IMR-90 (cell line): Measurements from ENCODE around the gene POC1B. TPM values are rescaled to one million over a fixed set of nuclear protein-coding genes. Genes with fewer than 3 reads are reported as not detected.

ENCODE experiments used
- ATAC-seq: fragments of 200-7000 bp; cut with Tn5 transposase; 2 replicates; pipeline ENCODE4 v1.9.1; 2020; ENCODE audit warnings: low read depth, mild to moderate bottlenecking, moderate library complexity
- BruUV-seq: library from RNA; stranded (reverse); fragments of 400-500 nt; replicated peaks from 2 replicates; lab custom pipeline; 2021; lab: Mats Ljungman, UMichigan
- CTCF ChIA-PET: fragments of 300-600 bp; formaldehyde crosslinking; extraction: SDS; loops from one replicate; lab custom pipeline; 2021; ENCODE audit warnings: antibody characterized with exemption; lab: Yijun Ruan, JAX
- POLR2A ChIA-PET: fragments of 300-600 bp; sonication (Branson Sonifier 250); formaldehyde crosslinking; loops from one replicate; lab custom pipeline; 2022; ENCODE audit warnings: antibody characterized with exemption; ENCODE audit not compliant: unreplicated experiment; lab: Charles Lee
- DNase-seq: peaks from one replicate; pipeline ENCODE4 v3.0.0; 2013
- H2AFZ ChIP-seq: replicated peaks from 2 replicates; pipeline ENCODE3; 2013; ENCODE audit warnings: low read length, mild to moderate bottlenecking; ENCODE audit not compliant: poor library complexity
- H2AK5ac ChIP-seq: 2 replicates; pipeline ENCODE4 v1.6.1; 2013; ENCODE audit warnings: low read depth, low read length, inconsistent platforms
- H2AK9ac ChIP-seq: replicated peaks from 2 replicates; pipeline ENCODE3; 2013; ENCODE audit warnings: mild to moderate bottlenecking, low read depth, low read length, moderate library complexity; ENCODE audit not compliant: poor library complexity
- H2BK120ac ChIP-seq: 2 replicates; pipeline ENCODE4 v1.6.1; 2013; ENCODE audit warnings: low read depth, low read length, inconsistent platforms
- H2BK15ac ChIP-seq: 3 replicates; pipeline ENCODE4 v1.6.1; 2013; ENCODE audit warnings: low read depth, low read length, inconsistent platforms
- H2BK20ac ChIP-seq: 2 replicates; pipeline ENCODE4 v1.6.1; 2013; ENCODE audit warnings: low read depth, mild to moderate bottlenecking, inconsistent platforms, low read length, moderate library complexity
- H2BK5ac ChIP-seq: 2 replicates; pipeline ENCODE4 v1.6.1; 2013; ENCODE audit warnings: mild to moderate bottlenecking, low read depth, low read length, inconsistent platforms; ENCODE audit not compliant: poor library complexity, severe bottlenecking
- H3K14ac ChIP-seq: replicated peaks from 2 replicates; pipeline ENCODE4 v1.6.1; 2013; ENCODE audit warnings: low read depth, low read length, inconsistent platforms
- H3K18ac ChIP-seq: 2 replicates; pipeline ENCODE4 v1.6.1; 2013; ENCODE audit warnings: low read depth, low read length, control low read depth
- H3K23ac ChIP-seq: 2 replicates; pipeline ENCODE4 v1.6.1; 2013; ENCODE audit warnings: low read depth, low read length, inconsistent platforms
- H3K27ac ChIP-seq: 2 replicates; pipeline ENCODE4 v1.5.1; 2013; ENCODE audit warnings: mild to moderate bottlenecking, control low read depth, low read length; ENCODE audit not compliant: insufficient read depth
- H3K27me3 ChIP-seq: 2 replicates; pipeline ENCODE4 v1.6.1; 2013; ENCODE audit warnings: low read length; ENCODE audit not compliant: control insufficient read depth, insufficient read depth
- H3K36me3 ChIP-seq: 2 replicates; pipeline ENCODE4 v1.6.1; 2013; ENCODE audit warnings: low read length, mixed read lengths; ENCODE audit not compliant: control insufficient read depth, insufficient read depth
- H3K4ac ChIP-seq: 2 replicates; pipeline ENCODE4 v1.6.1; 2013; ENCODE audit warnings: low read depth, low read length, inconsistent platforms
- H3K4me1 ChIP-seq: 2 replicates; pipeline ENCODE4 v1.6.1; 2013; ENCODE audit warnings: low read length, mixed read lengths; ENCODE audit not compliant: control insufficient read depth, insufficient read depth
- H3K4me2 ChIP-seq: 2 replicates; pipeline ENCODE4 v1.6.1; 2013; ENCODE audit warnings: low read depth, mild to moderate bottlenecking, control low read depth, low read length, moderate library complexity
- H3K4me3 ChIP-seq: 2 replicates; pipeline ENCODE4 v1.5.1; 2013; ENCODE audit warnings: low read depth, mild to moderate bottlenecking, control low read depth, low read length, moderate library complexity; ENCODE audit not compliant: insufficient read depth
- H3K56ac ChIP-seq: 2 replicates; pipeline ENCODE4 v1.6.1; 2013; ENCODE audit warnings: low read length, inconsistent platforms; ENCODE audit not compliant: insufficient read depth; ENCODE audit errors: extremely low read depth
- H3K79me1 ChIP-seq, 2 experiments: 2 replicates each; pipeline ENCODE4 v1.6.1; 2013; ENCODE audit warnings: low read length in 2 of 2, inconsistent platforms in 1 of 2, low read depth in 1 of 2
- H3K9ac ChIP-seq: 2 replicates; pipeline ENCODE4 v1.6.1; 2013; ENCODE audit warnings: low read depth, low read length, control low read depth
- H3K9me1 ChIP-seq: 2 replicates; pipeline ENCODE4 v1.6.1; 2013; ENCODE audit warnings: low read length, inconsistent platforms; ENCODE audit not compliant: insufficient read depth
- H3K9me3 ChIP-seq: 2 replicates; pipeline ENCODE4 v1.6.1; 2013; ENCODE audit warnings: low read length; ENCODE audit not compliant: control insufficient read depth, insufficient read depth
- H4K20me1 ChIP-seq: 2 replicates; pipeline ENCODE4 v1.6.1; 2013; ENCODE audit warnings: low read length, inconsistent platforms; ENCODE audit not compliant: insufficient read depth
- H4K5ac ChIP-seq: 2 replicates; pipeline ENCODE4 v1.6.1; 2013; ENCODE audit warnings: mild to moderate bottlenecking, low read depth, low read length, control low read depth
- H4K8ac ChIP-seq, 2 experiments: 2 replicates each; pipeline ENCODE4 v1.6.1; 2013; ENCODE audit warnings: low read depth in 2 of 2, low read length in 2 of 2, control low read depth in 1 of 2, inconsistent platforms in 1 of 2
- H4K91ac ChIP-seq: 2 replicates; pipeline ENCODE4 v1.6.1; 2013; ENCODE audit warnings: low read depth, low read length, inconsistent platforms; ENCODE audit not compliant: insufficient read depth
- BHLHE40 ChIP-seq: fragments of 150-350 bp; IDR thresholded peaks from 2 replicates; pipeline ENCODE4 v1.6.1; 2016; ENCODE audit warnings: mild to moderate bottlenecking, low read depth, low read length
- CHD1 ChIP-seq: IDR thresholded peaks from 2 replicates; pipeline ENCODE4 v1.6.1; 2012; ENCODE audit warnings: low read depth, low read length, improper control_type of control experiment
- CTCF ChIP-seq: conservative IDR thresholded peaks from 2 replicates; pipeline ENCODE4 v1.5.1; 2012; ENCODE audit warnings: mild to moderate bottlenecking, low read depth, low read length, improper control_type of control experiment
- ELK1 ChIP-seq: fragments of 150-350 bp; IDR thresholded peaks from 2 replicates; pipeline ENCODE4 v1.6.1; 2016; ENCODE audit warnings: low read depth, mild to moderate bottlenecking, low read length, moderate library complexity, borderline replicate concordance
- MAFK ChIP-seq: IDR thresholded peaks from 2 replicates; pipeline ENCODE4 v1.6.1; 2012; ENCODE audit warnings: low read depth, low read length, improper control_type of control experiment
- MXI1 ChIP-seq: IDR thresholded peaks from 2 replicates; pipeline ENCODE4 v1.6.1; 2012; ENCODE audit warnings: low read depth, mild to moderate bottlenecking, low read length, moderate library complexity, borderline replicate concordance
- NFE2L2 ChIP-seq: fragments of 150-350 bp; IDR thresholded peaks from 2 replicates; pipeline ENCODE4 v1.6.1; 2016; ENCODE audit warnings: low read depth, mild to moderate bottlenecking, low read length
- POLR2A ChIP-seq: IDR thresholded peaks from 2 replicates; pipeline ENCODE4 v1.6.1; 2012; ENCODE audit warnings: mild to moderate bottlenecking, low read depth, low read length
- RAD21 ChIP-seq: IDR thresholded peaks from 2 replicates; pipeline ENCODE4 v1.6.1; 2012; ENCODE audit warnings: low read length, improper control_type of control experiment
- RCOR1 ChIP-seq: IDR thresholded peaks from 2 replicates; pipeline ENCODE4 v1.6.1; 2012; ENCODE audit warnings: mild to moderate bottlenecking, low read length, improper control_type of control experiment; ENCODE audit not compliant: insufficient replicate concordance
- RFX5 ChIP-seq: IDR thresholded peaks from 2 replicates; pipeline ENCODE4 v1.8.0; 2012; ENCODE audit warnings: low read depth, mild to moderate bottlenecking, low read length, moderate library complexity
- WGBS, 2 experiments: methylation state at CpG; one replicate each; pipeline versions ENCODE4 v1.1.5 to v1.1.7; 2013; ENCODE audit warnings: missing lambda C conversion rate in 2 of 2; ENCODE audit not compliant: insufficient read length in 1 of 2; ENCODE audit errors: extremely low coverage in 2 of 2; 5-methylcytosine and 5-hydroxymethylcytosine counted together
- dilution Hi-C: fragments of 300-500 bp; cut with HindIII; formaldehyde crosslinking; loops from one replicate; pipeline ENCODE4 v1.14.3; 2018; ENCODE audit warnings: low sequenced_read_pairs; ENCODE audit not compliant: unreplicated experiment
- in situ Hi-C: fragments of 300-500 bp; cut with MboI; formaldehyde crosslinking; loops from 3 replicates; pipeline ENCODE4 v1.14.3; 2019; ENCODE audit warnings: low sequenced_read_pairs, inconsistent platforms, mixed read lengths
- intact Hi-C: fragments of 100-400 bp; cut with micrococcal nuclease; formaldehyde crosslinking; loops from 2 replicates; pipeline ENCODE4 v1.10.0; 2022
- polyA plus RNA-seq, 3 experiments: library from polyadenylated mRNA; depleted of rRNA; stranded (reverse); fragments of >200 nt; gene quantifications; 2 replicates each; pipeline ENCODE4 v1.2.3, GENCODE V29; 2012; ENCODE audit warnings: low replicate concordance in 1 of 3
- total RNA-seq: library from RNA; depleted of rRNA; stranded (reverse); fragments of >200 nt; gene quantifications from 2 replicates; pipeline ENCODE4 v1.2.3, GENCODE V29; 2012
- TF ChIP-seq, protein P1 (sequence below): fragments of 150-350 bp; IDR thresholded peaks from 2 replicates; pipeline ENCODE4 v1.6.1; 2017; ENCODE audit warnings: mild to moderate bottlenecking, antibody characterized with exemption, low read length, low read depth

Gene POC1B
- total and polyA plus RNA-seq, 2 of the 4 experiments (the other 2 are of a cell fraction) = 5.0 to 10.4 TPM

GRCh38 chr12:89421092-89421835 lies 104.6 kb downstream of the POC1B start:
- Histone ChIP-seq H3K4ac (no peak overlapping the region), H3K9ac (no peak overlapping the region), H2AK5ac (peak overlapping the region; percentile 53; the same call in 1 of the 2 replicates), H2BK20ac (no peak overlapping the region; the same call in 1 of the 2 replicates), H3K23ac (peak overlapping the region; percentile 25; the same call in 1 of the 2 replicates), H3K79me1 (peaks cover 0 to 13% of the 10 kb centered on the region in 2 experiments; a peak in 1 of 4 replicates), H4K8ac (peak overlapping the region in 1 of 2 experiments; percentile 42; a peak in 1 of 4 replicates), H4K91ac (no peak overlapping the region), H2AK9ac (no peak overlapping the region), H2BK120ac (no peak overlapping the region), H3K56ac (no peak overlapping the region), H2BK15ac (no peak overlapping the region), H3K9me1 (peaks cover 12% of the 10 kb centered on the region), H2AFZ (no peak overlapping the region), H3K36me3 (no peaks in the 10 kb centered on the region), H3K27me3 (no peaks in the 10 kb centered on the region), H4K20me1 (no peaks in the 10 kb centered on the region), H2BK5ac (no peak overlapping the region), H3K18ac (no peak overlapping the region), H3K27ac (no peak overlapping the region), H4K5ac (no peak overlapping the region), H3K4me1 (peaks cover 12% of the 10 kb centered on the region), H3K14ac (no peak overlapping the region), H3K9me3 (no peaks in the 10 kb centered on the region), H3K4me2 (no peak overlapping the region), H3K4me3 (no peak overlapping the region)
- in situ Hi-C loops (no loop called here), intact Hi-C loops (no loop called here), dilution Hi-C loops (no loop called here)
- no peak for ATAC-seq
- no peak for DNase-seq
- no CpG with 5 or more reads among the region's 6 CpGs for WGBS, 2 experiments
- CTCF ChIA-PET = interaction anchor here (0.7 kb wide), 1 partner anchor 1157 kb away, joined by 3 read pairs; no protein-coding TSS in a partner anchor
- POLR2A ChIA-PET = no interaction called here
- no peak for TF ChIP-seq NFE2L2
- TF ChIP-seq BHLHE40 = no peak
- TF ChIP-seq, protein P1, sequence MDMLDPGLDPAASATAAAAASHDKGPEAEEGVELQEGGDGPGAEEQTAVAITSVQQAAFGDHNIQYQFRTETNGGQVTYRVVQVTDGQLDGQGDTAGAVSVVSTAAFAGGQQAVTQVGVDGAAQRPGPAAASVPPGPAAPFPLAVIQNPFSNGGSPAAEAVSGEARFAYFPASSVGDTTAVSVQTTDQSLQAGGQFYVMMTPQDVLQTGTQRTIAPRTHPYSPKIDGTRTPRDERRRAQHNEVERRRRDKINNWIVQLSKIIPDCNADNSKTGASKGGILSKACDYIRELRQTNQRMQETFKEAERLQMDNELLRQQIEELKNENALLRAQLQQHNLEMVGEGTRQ = no peak
- no peak for TF ChIP-seq CTCF
- TF ChIP-seq CHD1 = no peak
- no peak for TF ChIP-seq RCOR1
- no peak for TF ChIP-seq RAD21
- no peak for TF ChIP-seq MAFK
- no peak for TF ChIP-seq RFX5
- TF ChIP-seq MXI1 = no peak
- TF ChIP-seq POLR2A = no peak
- TF ChIP-seq ELK1 = no peak
- no TSS peak for BruUV-seq
